GM19351 (cell line): Measurements from ENCODE around the gene SYTL5.

Experiments used
- ATAC-seq: cut with Tn5 transposase; IDR thresholded peaks from one replicate; pipeline ENCODE4 v1.9.1; 2021; ENCODE audit warnings: mild to moderate bottlenecking, moderate library complexity; ENCODE audit not compliant: unreplicated experiment

The SYTL5 gene

DNA sequence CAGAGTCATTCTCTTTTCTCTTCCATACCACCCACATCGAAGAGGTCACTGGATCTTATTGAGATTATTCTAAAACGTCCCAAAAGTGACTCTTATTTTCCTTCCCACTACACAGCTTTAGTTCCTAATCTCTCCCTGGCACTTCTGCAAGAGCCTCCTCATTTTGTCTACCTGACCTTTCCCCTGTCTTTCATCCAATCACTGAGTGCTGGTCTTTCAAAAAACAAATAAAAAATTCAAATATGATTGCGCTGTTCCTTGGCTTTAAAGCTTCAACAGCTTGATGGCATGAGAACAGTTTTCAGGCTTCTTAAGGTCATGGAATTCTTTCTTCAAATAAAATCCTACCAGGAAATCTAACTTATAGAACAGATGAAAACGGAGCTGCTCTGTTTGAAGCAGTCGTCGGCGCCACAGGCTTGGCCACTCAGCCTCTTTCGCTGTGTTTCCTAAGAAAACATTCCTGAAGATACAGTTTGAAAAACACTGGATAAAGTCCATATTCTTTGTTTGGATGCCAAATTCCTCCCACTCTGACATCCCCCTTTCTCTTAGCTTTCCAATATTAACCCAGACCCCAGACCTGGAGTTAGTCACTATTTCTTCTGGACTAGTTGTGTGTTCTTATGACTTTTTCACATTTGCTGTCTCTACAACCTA, 12.5 kb downstream of the SYTL5 start:
- no peak for ATAC-seq

DNA sequence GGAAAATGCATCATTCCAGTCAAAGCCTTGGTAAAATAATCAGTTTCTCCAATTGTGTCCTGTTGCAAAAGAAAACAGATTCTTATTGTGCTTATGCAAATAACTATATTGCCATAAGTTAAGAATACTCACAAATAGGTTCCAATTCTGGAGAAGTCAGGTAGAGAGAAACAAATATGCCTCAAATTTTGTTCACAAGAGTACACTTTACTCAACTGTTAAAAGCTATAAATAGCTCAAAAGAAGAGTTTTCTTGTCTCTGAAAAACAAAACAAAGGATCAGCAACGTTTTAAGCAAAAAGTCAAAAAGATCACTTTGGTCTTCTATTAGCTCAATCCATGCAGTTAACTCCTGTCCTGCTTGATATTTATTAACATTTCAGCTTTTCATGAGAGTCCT, 21.9 kb downstream of the SYTL5 start:
- no peak for ATAC-seq

DNA sequence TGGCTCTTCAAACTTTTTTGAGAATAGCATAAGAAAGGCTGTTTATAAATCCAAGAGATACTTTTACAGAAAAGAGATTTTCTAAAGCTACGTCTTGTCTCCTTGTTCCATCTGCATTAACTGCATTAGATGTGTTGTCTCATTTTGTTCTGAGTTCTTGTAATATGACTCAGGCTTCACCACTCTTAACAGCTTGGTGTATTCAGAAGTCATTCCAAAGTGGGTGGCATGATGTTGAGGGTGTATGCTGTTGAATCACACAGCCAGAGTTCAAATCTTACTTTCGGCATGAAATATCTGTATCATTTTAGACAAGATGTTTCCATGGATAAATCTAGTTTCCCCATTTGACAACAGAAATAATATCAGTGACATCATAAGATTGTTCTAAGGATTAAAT, 30.1 kb downstream of the SYTL5 start:
- ATAC-seq = no peak

DNA sequence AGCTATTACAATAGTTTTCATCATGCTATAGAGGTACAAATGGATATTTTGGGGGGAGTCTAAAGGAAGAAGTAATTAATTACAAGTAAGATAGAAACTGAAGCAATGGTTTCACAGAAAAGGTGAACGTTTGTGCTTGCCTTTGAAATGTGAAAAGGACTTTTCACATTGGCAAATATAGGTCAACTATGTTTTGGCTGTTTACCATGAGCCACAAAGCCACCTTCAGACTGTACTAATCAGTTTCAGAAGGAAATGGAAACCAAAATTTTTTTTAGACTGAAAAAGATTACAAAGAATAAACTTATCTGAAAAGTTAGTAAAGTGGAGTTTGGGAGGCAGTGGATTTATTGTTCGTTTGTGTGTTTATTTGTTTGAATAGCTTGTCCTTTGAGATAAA, 32.1 kb downstream of the SYTL5 start:
- ATAC-seq = no peak

DNA sequence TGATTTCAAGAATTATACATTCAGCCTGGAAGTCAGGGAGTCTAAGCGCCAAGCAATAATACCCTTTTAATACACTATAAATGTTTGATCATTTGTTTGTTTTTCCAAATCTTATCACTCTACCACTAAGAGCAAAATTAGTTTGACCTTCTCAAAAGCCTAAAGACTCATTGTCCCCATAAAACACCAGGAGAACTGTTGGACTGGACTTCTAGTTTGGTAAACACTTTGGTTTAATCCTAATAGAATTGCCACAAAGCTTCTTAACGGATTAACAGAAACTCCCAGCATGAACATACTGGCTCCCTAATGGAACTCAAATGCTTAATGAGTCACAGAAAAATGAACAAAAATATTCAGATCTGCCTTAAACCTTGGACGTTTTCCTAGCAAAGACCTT, 34.9 kb downstream of the SYTL5 start:
- no peak for ATAC-seq

DNA sequence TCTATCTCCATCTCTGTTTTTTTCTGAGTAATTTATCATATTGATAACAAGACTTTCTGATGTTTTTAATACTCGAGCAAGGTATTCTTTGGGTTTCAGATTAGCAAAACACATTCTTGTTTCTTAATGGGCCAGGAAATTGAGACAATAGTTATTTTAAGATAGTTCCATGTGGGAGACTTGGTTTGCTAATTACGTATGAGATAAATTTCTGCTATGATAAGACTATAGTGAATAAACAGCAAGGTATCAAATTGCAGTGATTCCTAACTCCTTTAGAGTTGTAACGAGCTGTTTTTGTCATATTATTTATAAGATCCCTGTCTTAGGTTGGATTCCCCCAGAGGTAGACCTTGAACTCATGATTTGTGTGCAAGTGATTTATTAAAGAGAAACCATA, 38.3 kb downstream of the SYTL5 start:
- no peak for ATAC-seq

DNA sequence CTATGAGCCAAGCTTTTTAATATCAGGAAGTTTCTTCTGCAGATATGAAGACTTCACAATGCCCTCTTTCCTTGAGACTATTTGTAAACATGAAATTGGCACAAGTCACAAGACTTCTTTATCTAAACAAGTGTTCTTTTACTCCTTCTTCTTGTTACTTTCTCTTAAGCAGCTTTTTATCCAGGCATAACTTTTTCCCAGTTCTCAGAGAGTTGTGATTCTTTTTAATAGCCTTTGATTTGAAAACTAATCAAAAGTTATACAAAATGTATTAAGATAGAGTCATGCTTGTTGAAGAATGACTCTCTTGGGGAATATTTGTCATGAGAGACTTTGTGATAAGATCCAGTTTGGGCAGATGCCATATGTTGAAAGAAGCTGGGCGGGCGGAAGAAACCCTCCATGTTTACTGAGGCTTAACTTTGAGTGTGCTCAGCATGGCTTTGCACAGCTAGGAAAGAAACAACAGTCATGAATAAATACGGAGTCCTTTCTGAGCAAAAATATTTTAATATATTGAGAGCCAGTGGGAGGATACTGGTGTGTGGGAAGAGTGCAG, 39.3 kb downstream of the SYTL5 start:
- no peak for ATAC-seq

DNA sequence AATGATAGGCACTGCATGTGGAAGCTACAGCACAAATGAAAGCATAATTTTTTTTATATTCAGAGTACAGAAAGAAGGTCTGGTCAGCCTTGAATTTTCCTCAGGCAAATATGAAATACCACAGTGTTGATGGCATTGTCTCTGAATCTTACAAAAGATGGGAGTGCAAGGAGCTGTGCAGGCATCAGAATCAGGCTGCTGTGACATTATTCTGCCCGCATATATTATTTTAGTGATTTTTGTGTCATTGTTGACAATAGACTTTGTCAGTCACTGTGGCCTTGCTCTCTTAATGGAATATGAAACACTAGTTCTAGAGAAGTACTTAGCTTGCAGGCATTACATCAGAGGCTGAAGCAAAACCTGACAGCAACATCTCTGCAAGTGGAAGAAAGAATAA, 42.5 kb downstream of the SYTL5 start:
- no peak for ATAC-seq

DNA sequence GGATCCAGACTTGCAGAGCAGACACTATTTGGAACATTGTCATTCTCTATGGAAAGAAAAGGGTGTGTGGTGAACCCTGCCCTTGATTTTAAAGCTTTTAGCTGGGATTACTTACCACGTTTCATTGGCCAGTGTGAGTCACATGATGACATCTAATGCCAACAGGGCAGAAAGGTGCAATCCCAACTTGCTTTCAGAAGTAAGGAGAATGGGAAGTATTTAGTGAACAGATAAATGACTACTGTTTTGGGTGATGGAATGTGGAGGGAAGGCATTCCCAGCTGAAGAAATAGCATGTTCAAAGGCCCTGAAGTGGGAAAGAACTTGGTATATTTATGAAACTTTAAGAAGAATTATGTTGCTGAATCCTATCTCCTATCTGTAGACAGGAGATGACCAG, 44.5 kb downstream of the SYTL5 start:
- no peak for ATAC-seq

DNA sequence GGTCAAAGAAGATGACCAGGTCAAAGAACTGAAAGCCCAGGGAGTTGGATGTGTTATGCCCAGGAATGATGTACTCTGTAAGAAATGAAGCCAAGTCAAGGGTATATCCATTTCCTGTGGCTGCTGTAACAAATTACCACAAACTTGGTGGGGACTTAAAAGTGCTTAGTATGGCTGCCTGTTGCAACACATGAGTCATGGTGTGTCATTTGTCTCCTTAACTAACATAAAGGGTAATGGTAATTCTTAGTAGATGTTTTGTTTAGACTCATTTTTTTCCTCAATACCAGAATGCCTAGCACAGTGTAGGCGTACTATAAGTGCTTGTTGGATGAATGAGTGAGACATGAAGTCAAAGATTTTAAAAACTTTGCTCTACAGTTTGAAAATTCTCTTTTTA, 45.7 kb downstream of the SYTL5 start:
- no peak for ATAC-seq

DNA sequence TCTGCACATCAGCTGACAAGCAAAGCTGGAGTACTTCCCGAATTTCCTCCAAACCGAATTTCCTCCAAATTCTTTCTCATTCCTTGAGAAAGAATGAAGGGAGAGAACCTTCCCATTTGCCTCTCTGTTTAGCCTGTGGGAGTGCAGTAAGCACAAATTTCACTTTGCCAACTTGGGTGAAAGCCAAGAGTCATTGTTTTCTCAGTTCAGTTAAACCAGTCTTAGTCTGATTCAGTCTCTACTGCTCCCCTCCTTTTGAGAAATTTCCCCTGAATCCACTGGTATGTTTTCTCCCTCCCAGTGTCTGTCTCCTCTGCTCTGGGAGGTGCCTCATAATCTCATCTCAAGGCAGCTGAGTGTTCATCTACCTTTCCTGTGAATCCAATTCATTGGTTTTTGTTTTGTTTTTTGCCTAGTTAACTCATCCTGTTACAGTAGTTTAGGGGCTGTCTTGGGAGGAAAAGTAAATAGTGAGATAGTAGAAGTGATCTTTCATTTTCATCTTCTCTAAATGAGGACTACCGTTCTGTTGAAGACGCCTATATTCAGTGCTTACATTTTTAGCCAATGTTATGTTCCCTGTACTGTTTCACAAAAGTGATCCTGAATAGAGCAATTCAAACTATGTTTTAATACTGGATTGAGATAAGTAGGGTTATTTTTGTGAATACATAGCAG, 49.0 kb downstream of the SYTL5 start:
- no peak for ATAC-seq

DNA sequence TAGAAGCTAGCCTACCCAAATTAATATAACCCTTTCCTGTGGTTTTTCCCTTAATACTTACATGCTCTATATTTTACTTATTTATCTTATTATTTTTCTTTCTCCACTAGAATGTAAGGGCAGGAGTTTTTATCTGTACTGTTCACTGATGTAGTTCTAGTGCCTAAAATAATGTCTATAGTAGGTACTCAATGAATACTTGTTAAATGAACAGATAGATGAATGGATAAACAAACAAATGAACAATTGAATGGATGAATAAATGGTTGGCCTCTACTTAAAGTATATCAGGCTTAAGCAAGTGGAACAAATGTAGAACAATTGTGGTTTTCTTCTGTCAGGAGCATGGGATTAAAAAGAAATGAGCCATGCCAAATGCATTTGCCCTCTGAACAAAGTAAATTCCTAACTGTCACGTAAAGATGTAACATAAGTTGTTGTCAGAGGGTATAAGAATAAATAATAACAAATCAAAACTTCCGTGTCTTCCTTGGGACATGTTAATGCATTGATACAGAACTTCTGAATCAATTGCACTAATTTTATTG, 54.1 kb downstream of the SYTL5 start:
- no peak for ATAC-seq

DNA sequence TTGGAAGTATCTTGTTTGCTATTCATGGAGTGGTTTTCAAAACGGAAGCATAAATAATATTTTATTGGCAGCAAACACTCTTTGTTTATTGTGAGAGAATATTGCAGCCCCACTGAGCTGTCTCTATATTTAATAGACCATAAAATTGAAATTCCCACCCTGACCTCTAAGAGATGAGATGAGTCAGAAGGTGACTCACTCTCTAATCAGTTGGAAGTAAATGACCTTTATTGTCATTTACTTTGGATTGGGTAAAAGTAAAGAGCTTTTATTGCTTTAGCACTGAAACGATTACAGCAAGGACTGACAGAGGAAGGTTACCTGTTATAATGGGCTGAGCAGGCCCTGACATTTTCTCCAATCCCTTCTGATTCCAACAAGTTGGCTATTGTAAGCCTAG, 55.0 kb downstream of the SYTL5 start:
- no peak for ATAC-seq

DNA sequence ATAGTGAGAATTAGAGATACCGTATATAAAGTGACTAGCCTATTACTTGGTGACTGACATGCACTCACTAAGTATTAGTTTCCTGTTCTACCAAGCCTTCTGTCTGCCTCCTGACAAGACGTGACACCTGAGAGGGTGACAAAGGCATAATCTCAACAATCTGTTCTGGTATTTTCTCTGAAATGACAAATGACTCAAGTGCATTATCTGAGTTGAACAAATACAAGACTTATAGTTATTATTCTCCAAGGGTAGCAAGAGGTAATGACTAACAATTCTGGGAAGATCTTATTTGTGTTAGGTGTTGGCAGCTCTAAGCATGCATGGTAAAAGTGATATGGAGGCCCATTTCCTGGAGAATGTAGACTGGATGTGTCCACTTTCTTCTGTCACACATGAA, 60.6 kb downstream of the SYTL5 start:
- no peak for ATAC-seq

DNA sequence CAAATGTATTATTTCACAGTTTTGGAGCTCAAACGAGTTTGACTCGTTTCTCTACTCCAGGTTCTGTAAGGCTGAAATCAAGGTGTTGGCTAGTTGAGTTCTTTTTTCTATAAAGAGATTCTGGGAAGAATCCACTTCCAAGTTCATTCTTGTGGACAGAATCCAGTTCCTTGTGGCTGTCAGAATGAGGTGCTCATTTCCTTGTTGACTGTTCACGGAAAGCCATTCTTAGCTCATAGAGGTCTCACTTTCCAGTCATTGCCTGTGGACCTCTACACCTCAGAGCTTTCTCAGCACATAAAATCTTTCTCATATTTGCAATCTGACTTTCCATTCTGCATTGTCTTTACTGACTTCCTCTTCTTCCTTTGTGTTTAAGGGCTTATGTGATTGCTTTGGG, 62.9 kb downstream of the SYTL5 start:
- ATAC-seq = no peak

DNA sequence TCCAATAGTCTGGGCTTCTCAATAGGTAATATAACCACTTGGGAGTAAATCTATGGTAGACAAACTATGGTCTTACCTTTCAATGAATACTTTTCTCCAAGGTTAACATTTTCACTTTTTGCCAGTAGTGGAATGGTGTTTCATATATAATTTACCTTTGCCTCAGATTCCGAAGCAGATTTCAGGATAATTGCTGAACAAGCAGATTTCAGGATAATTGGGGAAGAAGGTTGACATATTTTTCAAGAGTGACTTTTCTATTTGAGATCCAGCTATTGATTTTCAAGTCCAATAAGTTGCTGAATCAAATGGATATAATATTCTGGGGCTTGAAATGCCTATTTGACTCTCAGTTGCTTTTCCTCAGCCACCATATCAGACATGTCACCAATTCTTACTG, 63.6 kb downstream of the SYTL5 start:
- ATAC-seq = no peak

DNA sequence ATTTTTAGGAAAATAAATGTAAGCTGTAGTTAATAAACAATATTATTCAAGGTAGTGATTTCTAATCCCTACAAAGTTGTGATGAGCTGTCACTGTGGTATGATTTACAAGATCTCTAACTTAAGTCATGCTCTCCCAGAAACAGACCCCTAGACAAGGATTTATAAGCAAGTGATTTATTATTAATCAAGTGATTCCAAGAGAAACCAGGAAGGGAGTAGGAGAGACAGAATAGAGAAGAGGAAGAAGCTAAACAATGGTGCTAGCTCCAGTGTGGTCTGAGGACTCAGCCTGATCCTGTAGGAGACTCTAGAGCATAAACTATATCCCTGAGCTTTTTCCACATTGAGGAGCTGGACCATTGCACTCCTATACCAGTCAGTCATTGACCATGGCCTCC, 73.1 kb downstream of the SYTL5 start:
- no peak for ATAC-seq

DNA sequence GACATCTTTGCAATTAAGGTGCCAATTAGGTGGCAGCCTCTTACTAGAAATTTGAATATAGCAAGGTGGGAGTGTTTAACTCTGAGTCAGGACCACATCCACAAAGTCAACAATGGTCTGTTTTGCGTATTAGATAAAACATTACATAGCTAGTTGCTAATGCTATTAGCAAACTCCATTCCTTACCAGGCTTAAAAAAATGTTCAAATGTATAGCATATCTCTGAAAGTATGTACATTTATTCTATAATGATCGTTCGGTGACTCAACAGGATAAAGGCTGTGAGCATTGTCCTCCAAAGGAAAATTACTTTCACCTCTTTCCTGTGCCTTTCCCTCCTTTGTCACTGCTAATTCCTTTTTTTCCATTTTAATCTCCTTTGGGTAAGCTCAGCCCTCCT, 74.5 kb downstream of the SYTL5 start:
- ATAC-seq = no peak

DNA sequence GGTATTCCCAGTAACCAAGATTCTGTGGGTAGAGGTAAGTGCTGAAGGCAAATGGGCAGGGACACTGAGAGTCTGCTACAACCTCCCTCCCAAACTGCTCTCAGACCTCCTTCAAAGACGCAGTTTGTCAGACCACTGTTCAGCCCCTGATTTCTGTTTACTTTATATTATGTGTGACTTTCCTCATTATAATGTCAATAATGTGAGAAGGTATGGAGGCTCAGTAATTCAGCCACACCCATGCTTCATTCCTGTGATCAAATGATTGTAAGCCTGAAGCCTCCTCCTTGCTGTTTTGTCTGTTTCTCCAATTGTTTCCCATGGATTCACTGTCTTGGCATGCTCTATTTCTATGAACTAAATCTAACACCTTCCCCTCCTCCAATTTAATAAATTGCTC, 75.6 kb downstream of the SYTL5 start:
- no peak for ATAC-seq

DNA sequence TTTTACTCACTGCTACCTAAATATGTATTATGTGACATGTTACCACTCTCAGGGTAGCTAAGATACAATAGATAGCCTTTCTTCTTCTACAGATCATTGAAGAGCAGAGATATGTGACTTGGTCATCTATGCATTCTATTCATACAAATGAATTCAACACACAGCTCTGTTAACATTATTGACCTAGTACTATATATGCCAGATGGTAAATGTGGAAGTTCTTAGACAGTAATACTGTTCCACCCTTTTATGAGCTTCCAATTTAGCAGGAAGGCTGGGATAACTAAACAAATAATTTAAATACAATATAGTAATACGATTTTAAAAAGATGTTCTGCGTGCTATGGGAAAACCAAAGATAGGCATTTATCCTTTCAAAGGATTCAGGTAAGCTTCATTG, 76.0 kb downstream of the SYTL5 start:
- ATAC-seq = no peak

DNA sequence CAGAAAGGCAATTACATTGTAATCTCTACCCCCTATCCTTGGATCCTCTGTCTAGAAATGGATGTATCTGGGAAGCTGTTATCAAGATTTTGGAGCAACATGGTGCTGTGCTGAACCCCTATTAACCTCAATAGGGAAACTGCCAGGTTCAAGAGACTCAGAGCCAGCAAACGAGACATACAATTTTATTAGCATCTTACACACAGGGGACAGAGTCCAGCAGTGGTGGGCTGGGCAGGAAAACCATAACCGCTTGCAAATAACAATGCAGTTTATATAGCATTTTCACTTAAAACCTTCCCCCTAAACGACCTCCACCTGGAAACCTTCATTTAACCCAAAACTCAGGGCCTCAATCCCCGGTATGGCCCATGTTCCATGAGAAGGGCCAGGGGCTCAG, 79.5 kb downstream of the SYTL5 start:
- no peak for ATAC-seq

DNA sequence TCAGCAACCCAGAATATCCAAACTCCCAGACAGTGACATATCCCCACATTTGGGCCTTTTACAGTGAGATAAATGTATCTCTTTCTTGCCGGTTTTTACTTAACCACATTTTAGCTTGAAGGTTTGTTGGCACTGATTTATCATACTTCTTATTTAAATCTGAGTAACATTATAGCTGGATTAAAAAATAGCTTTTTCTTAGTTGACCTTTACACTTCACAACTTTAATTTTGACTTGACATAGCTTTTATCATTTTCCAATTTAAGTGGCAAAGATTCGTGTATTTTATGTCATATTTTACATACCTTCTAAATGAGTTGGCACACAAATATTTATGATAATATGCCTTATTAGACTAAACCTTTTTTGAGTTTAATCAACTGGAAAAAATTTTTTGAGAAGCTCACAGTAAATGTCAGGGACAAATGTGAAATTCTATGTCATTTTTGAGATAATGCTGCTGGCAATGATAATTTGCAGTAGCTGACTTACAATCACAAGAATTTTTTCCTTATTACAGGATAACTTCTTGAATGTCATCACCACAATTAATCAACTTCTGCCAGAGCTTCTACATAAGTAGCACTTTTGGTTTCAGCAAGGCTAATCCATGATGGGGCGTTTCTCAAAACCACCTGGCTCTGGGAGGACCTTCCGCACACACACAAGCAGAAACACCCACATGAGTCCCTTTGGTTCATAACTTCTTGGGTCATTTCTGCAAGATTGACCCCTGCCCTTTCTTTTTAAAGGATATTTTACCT, 80.3 kb downstream of the SYTL5 start:
- ATAC-seq = no peak
